ENCODE measurements around the gene SV2B. TPM values are rescaled to one million over a fixed set of nuclear protein-coding genes. Genes with fewer than 3 reads are reported as not detected.

The SV2B gene
- total and polyA plus RNA-seq, 2 experiments from 2014 or later = 0.06 to 0.76 TPM

DNA sequence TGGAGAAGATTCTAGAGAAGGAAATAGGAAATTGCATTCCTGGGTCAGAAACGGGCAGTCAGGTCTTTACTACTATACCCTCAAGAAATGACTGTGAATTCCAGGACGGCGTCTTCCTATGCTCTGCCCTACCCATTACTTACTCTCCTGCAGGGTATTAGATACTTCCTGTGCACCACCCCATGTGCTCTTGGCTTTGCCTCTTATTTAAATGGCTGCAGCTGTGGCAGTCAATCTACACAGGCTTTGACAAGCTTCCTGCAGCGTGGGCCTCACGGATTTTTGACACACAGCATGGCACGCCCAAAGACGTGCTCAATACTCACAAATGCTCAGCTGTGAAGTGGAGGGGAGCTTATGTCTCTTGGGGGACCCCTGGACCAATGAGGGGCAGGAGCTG is 206.1 kb downstream of the SV2B start:
- peaks cover 11% of the 10 kb centered on the region; the same call in 2 of the 3 replicates for H3K4me1 Mint-ChIP-seq
- ATAC-seq (no peak), DNase-seq (ENCODE audit: low spot score) (no peak)
- H3K4me3 Mint-ChIP-seq = no peak overlapping the region
- H3K79me2 ChIP-seq (replicated peaks; ENCODE audit: insufficient read depth) = no peaks in the 10 kb centered on the region
- no peaks in the 10 kb centered on the region for H3K9me2 ChIP-seq (ENCODE audit: insufficient read depth)
- H2AFZ ChIP-seq = peak overlapping the region; percentile 69; the same call in 1 of the 2 replicates
- no peaks in the 10 kb centered on the region for H3K36me3 ChIP-seq (ENCODE audit: insufficient read depth)
- H3K4me1 ChIP-seq (ENCODE audit: insufficient read depth) = no peaks in the 10 kb centered on the region
- no peak overlapping the region for H3K4me2 ChIP-seq
- H3K27me3 ChIP-seq (ENCODE audit: insufficient read depth) = 0 out of 2 replicates have a peak, but pooled peaks cover 3% of the 10 kb centered on the region
- no peaks in the 10 kb centered on the region for H3K36me3 Mint-ChIP-seq (ENCODE audit: low read depth)
- no peaks in the 10 kb centered on the region for H3K9me3 Mint-ChIP-seq
- H3K27ac ChIP-seq (ENCODE audit: low read depth) = no peak overlapping the region
- no peaks in the 10 kb centered on the region for H3F3A ChIP-seq (replicated peaks; ENCODE audit: low read depth)
- TF ChIP-seq, protein P1, sequence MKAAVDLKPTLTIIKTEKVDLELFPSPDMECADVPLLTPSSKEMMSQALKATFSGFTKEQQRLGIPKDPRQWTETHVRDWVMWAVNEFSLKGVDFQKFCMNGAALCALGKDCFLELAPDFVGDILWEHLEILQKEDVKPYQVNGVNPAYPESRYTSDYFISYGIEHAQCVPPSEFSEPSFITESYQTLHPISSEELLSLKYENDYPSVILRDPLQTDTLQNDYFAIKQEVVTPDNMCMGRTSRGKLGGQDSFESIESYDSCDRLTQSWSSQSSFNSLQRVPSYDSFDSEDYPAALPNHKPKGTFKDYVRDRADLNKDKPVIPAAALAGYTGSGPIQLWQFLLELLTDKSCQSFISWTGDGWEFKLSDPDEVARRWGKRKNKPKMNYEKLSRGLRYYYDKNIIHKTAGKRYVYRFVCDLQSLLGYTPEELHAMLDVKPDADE (IDR thresholded peaks at IDR 0.05) = no peak
- TF ChIP-seq EZH2phosphoT487 (IDR thresholded peaks at IDR 0.05; ENCODE audit: unreplicated experiment) (no peak), STAT1 (IDR thresholded peaks at IDR 0.05; ENCODE audit: unreplicated experiment) (no peak), POLR2AphosphoS5 (IDR thresholded peaks at IDR 0.05; ENCODE audit: low read depth) (no peak), ZNF331 (CRISPR knock-in tag; IDR thresholded peaks at IDR 0.05; ENCODE audit: low read depth) (no peak), EZH2 (IDR thresholded peaks at IDR 0.05; ENCODE audit: low read depth, unreplicated experiment) (no peak)
- TF ChIP-seq, protein P2, sequence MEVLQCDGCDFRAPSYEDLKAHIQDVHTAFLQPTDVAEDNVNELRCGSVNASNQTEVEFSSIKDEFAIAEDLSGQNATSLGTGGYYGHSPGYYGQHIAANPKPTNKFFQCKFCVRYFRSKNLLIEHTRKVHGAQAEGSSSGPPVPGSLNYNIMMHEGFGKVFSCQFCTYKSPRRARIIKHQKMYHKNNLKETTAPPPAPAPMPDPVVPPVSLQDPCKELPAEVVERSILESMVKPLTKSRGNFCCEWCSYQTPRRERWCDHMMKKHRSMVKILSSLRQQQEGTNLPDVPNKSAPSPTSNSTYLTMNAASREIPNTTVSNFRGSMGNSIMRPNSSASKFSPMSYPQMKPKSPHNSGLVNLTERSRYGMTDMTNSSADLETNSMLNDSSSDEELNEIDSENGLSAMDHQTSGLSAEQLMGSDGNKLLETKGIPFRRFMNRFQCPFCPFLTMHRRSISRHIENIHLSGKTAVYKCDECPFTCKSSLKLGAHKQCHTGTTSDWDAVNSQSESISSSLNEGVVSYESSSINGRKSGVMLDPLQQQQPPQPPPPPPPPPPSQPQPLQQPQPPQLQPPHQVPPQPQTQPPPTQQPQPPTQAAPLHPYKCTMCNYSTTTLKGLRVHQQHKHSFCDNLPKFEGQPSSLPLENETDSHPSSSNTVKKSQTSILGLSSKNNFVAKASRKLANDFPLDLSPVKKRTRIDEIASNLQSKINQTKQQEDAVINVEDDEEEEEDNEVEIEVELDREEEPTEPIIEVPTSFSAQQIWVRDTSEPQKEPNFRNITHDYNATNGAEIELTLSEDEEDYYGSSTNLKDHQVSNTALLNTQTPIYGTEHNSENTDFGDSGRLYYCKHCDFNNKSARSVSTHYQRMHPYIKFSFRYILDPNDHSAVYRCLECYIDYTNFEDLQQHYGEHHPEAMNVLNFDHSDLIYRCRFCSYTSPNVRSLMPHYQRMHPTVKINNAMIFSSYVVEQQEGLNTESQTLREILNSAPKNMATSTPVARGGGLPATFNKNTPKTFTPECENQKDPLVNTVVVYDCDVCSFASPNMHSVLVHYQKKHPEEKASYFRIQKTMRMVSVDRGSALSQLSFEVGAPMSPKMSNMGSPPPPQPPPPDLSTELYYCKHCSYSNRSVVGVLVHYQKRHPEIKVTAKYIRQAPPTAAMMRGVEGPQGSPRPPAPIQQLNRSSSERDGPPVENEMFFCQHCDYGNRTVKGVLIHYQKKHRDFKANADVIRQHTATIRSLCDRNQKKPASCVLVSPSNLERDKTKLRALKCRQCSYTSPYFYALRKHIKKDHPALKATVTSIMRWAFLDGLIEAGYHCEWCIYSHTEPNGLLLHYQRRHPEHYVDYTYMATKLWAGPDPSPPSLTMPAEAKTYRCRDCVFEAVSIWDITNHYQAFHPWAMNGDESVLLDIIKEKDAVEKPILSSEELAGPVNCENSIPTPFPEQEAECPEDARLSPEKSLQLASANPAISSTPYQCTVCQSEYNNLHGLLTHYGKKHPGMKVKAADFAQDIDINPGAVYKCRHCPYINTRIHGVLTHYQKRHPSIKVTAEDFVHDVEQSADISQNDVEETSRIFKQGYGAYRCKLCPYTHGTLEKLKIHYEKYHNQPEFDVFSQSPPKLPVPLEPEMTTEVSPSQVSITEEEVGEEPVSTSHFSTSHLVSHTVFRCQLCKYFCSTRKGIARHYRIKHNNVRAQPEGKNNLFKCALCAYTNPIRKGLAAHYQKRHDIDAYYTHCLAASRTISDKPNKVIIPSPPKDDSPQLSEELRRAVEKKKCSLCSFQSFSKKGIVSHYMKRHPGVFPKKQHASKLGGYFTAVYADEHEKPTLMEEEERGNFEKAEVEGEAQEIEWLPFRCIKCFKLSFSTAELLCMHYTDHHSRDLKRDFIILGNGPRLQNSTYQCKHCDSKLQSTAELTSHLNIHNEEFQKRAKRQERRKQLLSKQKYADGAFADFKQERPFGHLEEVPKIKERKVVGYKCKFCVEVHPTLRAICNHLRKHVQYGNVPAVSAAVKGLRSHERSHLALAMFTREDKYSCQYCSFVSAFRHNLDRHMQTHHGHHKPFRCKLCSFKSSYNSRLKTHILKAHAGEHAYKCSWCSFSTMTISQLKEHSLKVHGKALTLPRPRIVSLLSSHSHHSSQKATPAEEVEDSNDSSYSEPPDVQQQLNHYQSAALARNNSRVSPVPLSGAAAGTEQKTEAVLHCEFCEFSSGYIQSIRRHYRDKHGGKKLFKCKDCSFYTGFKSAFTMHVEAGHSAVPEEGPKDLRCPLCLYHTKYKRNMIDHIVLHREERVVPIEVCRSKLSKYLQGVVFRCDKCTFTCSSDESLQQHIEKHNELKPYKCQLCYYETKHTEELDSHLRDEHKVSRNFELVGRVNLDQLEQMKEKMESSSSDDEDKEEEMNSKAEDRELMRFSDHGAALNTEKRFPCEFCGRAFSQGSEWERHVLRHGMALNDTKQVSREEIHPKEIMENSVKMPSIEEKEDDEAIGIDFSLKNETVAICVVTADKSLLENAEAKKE (CRISPR knock-in tag; IDR thresholded peaks at IDR 0.05) = no peak
- TF ChIP-seq, protein P3, sequence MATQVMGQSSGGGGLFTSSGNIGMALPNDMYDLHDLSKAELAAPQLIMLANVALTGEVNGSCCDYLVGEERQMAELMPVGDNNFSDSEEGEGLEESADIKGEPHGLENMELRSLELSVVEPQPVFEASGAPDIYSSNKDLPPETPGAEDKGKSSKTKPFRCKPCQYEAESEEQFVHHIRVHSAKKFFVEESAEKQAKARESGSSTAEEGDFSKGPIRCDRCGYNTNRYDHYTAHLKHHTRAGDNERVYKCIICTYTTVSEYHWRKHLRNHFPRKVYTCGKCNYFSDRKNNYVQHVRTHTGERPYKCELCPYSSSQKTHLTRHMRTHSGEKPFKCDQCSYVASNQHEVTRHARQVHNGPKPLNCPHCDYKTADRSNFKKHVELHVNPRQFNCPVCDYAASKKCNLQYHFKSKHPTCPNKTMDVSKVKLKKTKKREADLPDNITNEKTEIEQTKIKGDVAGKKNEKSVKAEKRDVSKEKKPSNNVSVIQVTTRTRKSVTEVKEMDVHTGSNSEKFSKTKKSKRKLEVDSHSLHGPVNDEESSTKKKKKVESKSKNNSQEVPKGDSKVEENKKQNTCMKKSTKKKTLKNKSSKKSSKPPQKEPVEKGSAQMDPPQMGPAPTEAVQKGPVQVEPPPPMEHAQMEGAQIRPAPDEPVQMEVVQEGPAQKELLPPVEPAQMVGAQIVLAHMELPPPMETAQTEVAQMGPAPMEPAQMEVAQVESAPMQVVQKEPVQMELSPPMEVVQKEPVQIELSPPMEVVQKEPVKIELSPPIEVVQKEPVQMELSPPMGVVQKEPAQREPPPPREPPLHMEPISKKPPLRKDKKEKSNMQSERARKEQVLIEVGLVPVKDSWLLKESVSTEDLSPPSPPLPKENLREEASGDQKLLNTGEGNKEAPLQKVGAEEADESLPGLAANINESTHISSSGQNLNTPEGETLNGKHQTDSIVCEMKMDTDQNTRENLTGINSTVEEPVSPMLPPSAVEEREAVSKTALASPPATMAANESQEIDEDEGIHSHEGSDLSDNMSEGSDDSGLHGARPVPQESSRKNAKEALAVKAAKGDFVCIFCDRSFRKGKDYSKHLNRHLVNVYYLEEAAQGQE (IDR thresholded peaks at IDR 0.05; ENCODE audit: unreplicated experiment) = no peak
- TF ChIP-seq, protein P4, sequence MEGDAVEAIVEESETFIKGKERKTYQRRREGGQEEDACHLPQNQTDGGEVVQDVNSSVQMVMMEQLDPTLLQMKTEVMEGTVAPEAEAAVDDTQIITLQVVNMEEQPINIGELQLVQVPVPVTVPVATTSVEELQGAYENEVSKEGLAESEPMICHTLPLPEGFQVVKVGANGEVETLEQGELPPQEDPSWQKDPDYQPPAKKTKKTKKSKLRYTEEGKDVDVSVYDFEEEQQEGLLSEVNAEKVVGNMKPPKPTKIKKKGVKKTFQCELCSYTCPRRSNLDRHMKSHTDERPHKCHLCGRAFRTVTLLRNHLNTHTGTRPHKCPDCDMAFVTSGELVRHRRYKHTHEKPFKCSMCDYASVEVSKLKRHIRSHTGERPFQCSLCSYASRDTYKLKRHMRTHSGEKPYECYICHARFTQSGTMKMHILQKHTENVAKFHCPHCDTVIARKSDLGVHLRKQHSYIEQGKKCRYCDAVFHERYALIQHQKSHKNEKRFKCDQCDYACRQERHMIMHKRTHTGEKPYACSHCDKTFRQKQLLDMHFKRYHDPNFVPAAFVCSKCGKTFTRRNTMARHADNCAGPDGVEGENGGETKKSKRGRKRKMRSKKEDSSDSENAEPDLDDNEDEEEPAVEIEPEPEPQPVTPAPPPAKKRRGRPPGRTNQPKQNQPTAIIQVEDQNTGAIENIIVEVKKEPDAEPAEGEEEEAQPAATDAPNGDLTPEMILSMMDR (conservative IDR thresholded peaks at IDR 0.05; ENCODE audit: low read depth in 2 of 2) = no peak
- H3K27me3 Mint-ChIP-seq (ENCODE audit: insufficient read depth, low read depth, poor library complexity) = peaks cover 4% of the 10 kb centered on the region
- no peaks in the 10 kb centered on the region for H4K20me1 ChIP-seq (replicated peaks; ENCODE audit: insufficient read depth)
- H3K4me3 ChIP-seq = no peak overlapping the region
- H3K27ac Mint-ChIP-seq = no peak overlapping the region
